GM12878 (cell line): Measurements from ENCODE around the gene FNIP1. TPM values are rescaled to one million over a fixed set of nuclear protein-coding genes. Genes with fewer than 3 reads are reported as not detected.

Experiments
- ATAC-seq: fragments of 200-7000 bp; cut with Tn5 transposase; 3 replicates; pipeline ENCODE4 v1.9.1; 2020; ENCODE audit warnings: mild to moderate bottlenecking, moderate library complexity
- BruUV-seq: library from RNA; stranded (reverse); fragments of 400-500 nt; replicated peaks from 2 replicates; lab custom pipeline; 2021; lab: Mats Ljungman, UMichigan
- CTCF ChIA-PET: fragments of 300-600 bp; sonication (Branson Sonifier 250); formaldehyde crosslinking; extraction: SDS; loops from one replicate; lab custom pipeline; 2021; ENCODE audit warnings: inconsistent platforms; lab: Yijun Ruan, JAX
- POLR2A ChIA-PET: fragments of 350-600 bp; formaldehyde crosslinking; extraction: SDS; loops from one replicate; lab custom pipeline; 2021; ENCODE audit warnings: inconsistent platforms; lab: Charles Lee
- RAD21 ChIA-PET: fragments of 300-600 bp; sonication (Branson Sonifier 250); formaldehyde crosslinking; loops from one replicate; lab custom pipeline; 2023; ENCODE audit warnings: antibody characterized with exemption; ENCODE audit not compliant: unreplicated experiment; lab: Charles Lee
- SMC1A ChIA-PET: fragments of 300-600 bp; sonication (Branson Sonifier 250); formaldehyde crosslinking; loops from one replicate; lab custom pipeline; 2023; ENCODE audit not compliant: unreplicated experiment, uncharacterized antibody; lab: Charles Lee
- DNase-seq: peaks from one replicate; pipeline ENCODE4 v3.0.0-alpha.2; 2011; ENCODE audit warnings: low read depth, low spot score
- FAIRE-seq: peaks from 3 replicates; lab custom pipeline; 2011; peaks lifted over from hg19 to GRCh38; lab: Jason Lieb, UNC
- H2AFZ ChIP-seq: 2 replicates; pipeline ENCODE4 v1.6.0; 2011; ENCODE audit warnings: low read depth, low read length, control low read depth; ENCODE audit not compliant: control insufficient read depth
- H3K27ac ChIP-seq: 2 replicates; pipeline ENCODE4 v1.5.1; 2011; ENCODE audit warnings: control low read depth; ENCODE audit not compliant: control insufficient read depth, insufficient read depth
- H3K27me3 ChIP-seq, 2 experiments: replicated peaks in 1 of 2; 2 replicates each; pipeline versions ENCODE4 v1.6.0 to v1.6.1; 2011; ENCODE audit warnings: low read length in 1 of 2; ENCODE audit not compliant: control insufficient read depth in 2 of 2, insufficient read depth in 2 of 2
- H3K36me3 ChIP-seq, 2 experiments: 2 replicates each; pipeline ENCODE4 v1.5.1; 2011; ENCODE audit warnings: low read length in 1 of 2; ENCODE audit not compliant: control insufficient read depth in 2 of 2, insufficient read depth in 2 of 2
- H3K4me1 ChIP-seq: 2 replicates; pipeline ENCODE4 v1.6.1; 2011; ENCODE audit warnings: mild to moderate bottlenecking, low read length, moderate library complexity, mixed read lengths; ENCODE audit not compliant: control insufficient read depth, insufficient read depth
- H3K4me2 ChIP-seq: 2 replicates; pipeline ENCODE4 v1.6.0; 2011; ENCODE audit warnings: control low read depth; ENCODE audit not compliant: control insufficient read depth, insufficient read depth
- H3K4me3 ChIP-seq: fragments of 200-600 bp; sonication (generic); 2 replicates; pipeline ENCODE4 v1.5.1; 2016
- H3K79me2 ChIP-seq: 2 replicates; pipeline ENCODE4 v1.6.0; 2011; ENCODE audit warnings: low read length; ENCODE audit not compliant: control insufficient read depth, insufficient read depth
- H3K9ac ChIP-seq: 2 replicates; pipeline ENCODE4 v1.8.0; 2011; ENCODE audit warnings: low read length, control low read depth, mixed read lengths; ENCODE audit not compliant: control insufficient read depth, insufficient read depth
- H3K9me3 ChIP-seq: replicated peaks from 3 replicates; pipeline ENCODE4 v1.5.1; 2011; ENCODE audit warnings: mild to moderate bottlenecking, low read length; ENCODE audit not compliant: control insufficient read depth, insufficient read depth
- H4K20me1 ChIP-seq: 2 replicates; pipeline ENCODE4 v1.6.0; 2011; ENCODE audit not compliant: control insufficient read depth, insufficient read depth
- IKZF1 ChIP-seq: fragments of 450-650 bp; conservative IDR thresholded peaks from 2 replicates; pipeline ENCODE4 v1.6.1; 2017; ENCODE audit warnings: antibody characterized with exemption, mild to moderate bottlenecking
- SRF ChIP-seq, 2 experiments: IDR thresholded peaks; 2 replicates each; pipeline ENCODE4 v1.6.1; 2011; ENCODE audit warnings: low read depth in 2 of 2, low read length in 2 of 2, mild to moderate bottlenecking in 1 of 2, moderate library complexity in 1 of 2
- WGBS: methylation state at CpG from one replicate; pipeline ENCODE4 v1.1.6; 2016; ENCODE audit warnings: low lambda C conversion rate; ENCODE audit not compliant: insufficient replicate concordance, insufficient coverage; ENCODE audit errors: missing lambda C conversion rate; 5-methylcytosine and 5-hydroxymethylcytosine counted together
- in situ Hi-C: fragments of 300-500 bp; cut with MboI; formaldehyde crosslinking; loops from 9 replicates; pipeline ENCODE4 v1.14.3; 2018; ENCODE audit warnings: mixed read lengths
- intact Hi-C: fragments of 100-400 bp; cut with micrococcal nuclease; formaldehyde crosslinking; loops from one replicate; pipeline ENCODE4 v1.14.2; 2022; ENCODE audit not compliant: unreplicated experiment
- polyA plus RNA-seq, 11 experiments: library from polyadenylated mRNA; depleted of rRNA in 4 of 11; unstranded in 6 of 11; stranded (reverse) in 5 of 11; fragments of >200 nt; fragmentation: Nextera tagmentation in 4 of 11; fragmentation: Illumina TruSeq in 1 of 11; extraction: Ambion mirVana in 4 of 11; extraction: Trizol in 1 of 11; gene quantifications; 1 replicate in 1 of 11; 2 replicates in 10 of 11; pipeline versions ENCODE4 v1.2.1 to v1.2.3, GENCODE V29; 2011 to 2016; ENCODE audit warnings: inconsistent platforms in 2 of 11, missing spikeins in 2 of 11, low read depth in 1 of 11
- total RNA-seq, 4 experiments: library from RNA; depleted of rRNA in 3 of 4; stranded (reverse); fragments of >200 nt in 3 of 4; fragmentation: Illumina TruSeq in 1 of 4; extraction: Trizol in 1 of 4; gene quantifications; 2 replicates each; pipeline versions ENCODE4 v1.2.1 to v1.2.3, GENCODE V29; 2013 to 2021
- TF ChIP-seq, protein P1 (sequence below): fragments of 450-650 bp; IDR thresholded peaks from 2 replicates; pipeline ENCODE4 v1.6.1; 2016; ENCODE audit warnings: mild to moderate bottlenecking, moderate library complexity, borderline replicate concordance

The FNIP1 gene
- total and polyA plus RNA-seq, 10 of the 15 experiments (the other 5 are each of a cell fraction or from before 2014, with no cell fraction given): 4.3 to 18.0 (median 14.0) TPM

DNA sequence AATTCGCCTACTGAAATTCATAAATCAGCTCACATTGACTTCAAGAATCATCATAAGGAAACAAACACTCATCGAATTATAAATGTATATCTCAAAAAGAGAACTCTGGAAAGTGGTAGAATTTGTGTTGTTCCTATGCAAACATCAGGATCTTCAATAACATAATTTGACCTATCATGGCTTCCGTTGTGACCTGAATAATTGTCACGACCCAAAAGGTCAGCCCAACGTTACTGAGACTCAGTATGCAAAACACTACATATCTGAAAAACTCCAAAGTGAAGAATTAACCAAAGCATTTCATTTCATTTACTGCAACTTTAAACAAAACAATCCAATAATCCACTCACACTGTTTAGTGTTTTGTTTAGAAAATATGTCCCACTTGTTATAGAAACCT, 163.0 kb downstream of the FNIP1 start (continued):
- TF ChIP-seq, protein P1, sequence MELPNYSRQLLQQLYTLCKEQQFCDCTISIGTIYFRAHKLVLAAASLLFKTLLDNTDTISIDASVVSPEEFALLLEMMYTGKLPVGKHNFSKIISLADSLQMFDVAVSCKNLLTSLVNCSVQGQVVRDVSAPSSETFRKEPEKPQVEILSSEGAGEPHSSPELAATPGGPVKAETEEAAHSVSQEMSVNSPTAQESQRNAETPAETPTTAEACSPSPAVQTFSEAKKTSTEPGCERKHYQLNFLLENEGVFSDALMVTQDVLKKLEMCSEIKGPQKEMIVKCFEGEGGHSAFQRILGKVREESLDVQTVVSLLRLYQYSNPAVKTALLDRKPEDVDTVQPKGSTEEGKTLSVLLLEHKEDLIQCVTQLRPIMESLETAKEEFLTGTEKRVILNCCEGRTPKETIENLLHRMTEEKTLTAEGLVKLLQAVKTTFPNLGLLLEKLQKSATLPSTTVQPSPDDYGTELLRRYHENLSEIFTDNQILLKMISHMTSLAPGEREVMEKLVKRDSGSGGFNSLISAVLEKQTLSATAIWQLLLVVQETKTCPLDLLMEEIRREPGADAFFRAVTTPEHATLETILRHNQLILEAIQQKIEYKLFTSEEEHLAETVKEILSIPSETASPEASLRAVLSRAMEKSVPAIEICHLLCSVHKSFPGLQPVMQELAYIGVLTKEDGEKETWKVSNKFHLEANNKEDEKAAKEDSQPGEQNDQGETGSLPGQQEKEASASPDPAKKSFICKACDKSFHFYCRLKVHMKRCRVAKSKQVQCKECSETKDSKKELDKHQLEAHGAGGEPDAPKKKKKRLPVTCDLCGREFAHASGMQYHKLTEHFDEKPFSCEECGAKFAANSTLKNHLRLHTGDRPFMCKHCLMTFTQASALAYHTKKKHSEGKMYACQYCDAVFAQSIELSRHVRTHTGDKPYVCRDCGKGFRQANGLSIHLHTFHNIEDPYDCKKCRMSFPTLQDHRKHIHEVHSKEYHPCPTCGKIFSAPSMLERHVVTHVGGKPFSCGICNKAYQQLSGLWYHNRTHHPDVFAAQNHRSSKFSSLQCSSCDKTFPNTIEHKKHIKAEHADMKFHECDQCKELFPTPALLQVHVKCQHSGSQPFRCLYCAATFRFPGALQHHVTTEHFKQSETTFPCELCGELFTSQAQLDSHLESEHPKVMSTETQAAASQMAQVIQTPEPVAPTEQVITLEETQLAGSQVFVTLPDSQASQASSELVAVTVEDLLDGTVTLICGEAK: no peak
- TF ChIP-seq IKZF1: no peak

DNA sequence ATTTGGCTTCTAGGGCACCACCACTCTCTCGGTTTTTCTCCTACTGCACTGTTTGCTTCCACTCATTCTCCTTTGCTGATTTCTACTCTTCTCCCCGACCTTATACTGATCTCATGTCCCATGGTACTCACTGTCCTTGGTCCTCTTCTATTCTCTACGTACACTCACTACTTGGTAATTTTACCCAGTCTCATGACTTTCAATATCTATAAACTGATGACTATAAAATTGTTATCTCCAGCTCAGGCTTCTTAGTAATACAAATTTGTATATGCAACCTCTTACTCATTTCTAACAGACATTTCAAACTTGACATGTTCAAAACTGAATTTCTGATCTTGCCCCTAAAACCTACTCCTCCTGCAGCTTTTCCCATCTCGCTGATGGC, 165.9 kb downstream of the FNIP1 start:
- ATAC-seq: no peak
- FAIRE-seq: no peak
- intact Hi-C loops (no loop called here), in situ Hi-C loops (no loop called here)
- ChIA-PET POLR2A (interaction anchor here (1.1 to 2.5 kb wide), 6 partner anchors 16 to 47 kb away, joined by 3 to 13 read pairs (median 4); no protein-coding TSS in a partner anchor), CTCF (interaction anchor here (0.9 to 5.7 kb wide), 5 partner anchors 13 to 375 kb away, joined by 3 to 36 read pairs (median 8); no protein-coding TSS in a partner anchor), RAD21 (interaction anchor here (0.9 to 3.0 kb wide), 9 partner anchors 15 to 376 kb away, joined by 3 to 8 read pairs (median 4); no protein-coding TSS in a partner anchor), SMC1A (interaction anchor here (0.8 to 5.8 kb wide), 13 partner anchors 8 to 422 kb away, joined by 3 to 24 read pairs (median 4); no protein-coding TSS in a partner anchor)
- Histone ChIP-seq H3K79me2 (peaks cover 91% of the 10 kb centered on the region), H3K27me3 (no peaks in the 10 kb centered on the region), H4K20me1 (no peaks in the 10 kb centered on the region), H3K9me3 (no peaks in the 10 kb centered on the region; the same call in 2 of the 3 replicates), H3K4me2 (peak overlapping the region; percentile 60), H3K36me3 (no peaks in the 10 kb centered on the region; a peak in 1 of 4 replicates), H3K9ac (no peak overlapping the region), H3K4me1 (peaks cover 5% of the 10 kb centered on the region), H3K27ac (no peak overlapping the region), H3K4me3 (peak overlapping the region; percentile 60), H2AFZ (no peak overlapping the region)
- TF ChIP-seq SRF (IDR thresholded peaks at IDR 0.05; ENCODE audit: low read depth in 2 of 2, low read length in 2 of 2): no peak
- DNase-seq: no peak
- BruUV-seq: no TSS peak
- WGBS: 18% methylated on average over 4 of the region's 4 CpGs
